Psoas muscle (tissue), 8 donors: ENCODE results near the gene C7orf25. TPM values are rescaled to one million over a fixed set of nuclear protein-coding genes. Genes with fewer than 3 reads are reported as not detected.
"Not testable (repeated sequence)": the region's sequence is repeated elsewhere in the genome, so short reads cannot be mapped to it uniquely, and the experiment has no call there.

ENCODE experiments used
- ATAC-seq, 4 donors: fragments of 200-7000 bp; cut with Tn5 transposase; one replicate each; pipeline ENCODE4 v1.9.1; 2020; ENCODE audit warnings: moderate library complexity in 3 of 4, mild to moderate bottlenecking in 2 of 4
- DNase-seq, 2 donors: peaks; one replicate each; pipeline ENCODE4 v3.0.0-alpha.2; 2020
- H3K27ac ChIP-seq: fragments of 200-600 bp; one replicate; pipeline ENCODE4 v1.8.0; 2022
- H3K27me3 ChIP-seq, 3 donors: fragments of 200-600 bp in 1 of 3; one replicate each; pipeline versions ENCODE4 v1.6.1 to v1.8.0; 2013 to 2022; ENCODE audit warnings: low read length in 2 of 3, mild to moderate bottlenecking in 2 of 3, moderate library complexity in 1 of 3; ENCODE audit not compliant: insufficient read depth in 3 of 3
- H3K36me3 ChIP-seq, 2 donors: fragments of 200-600 bp in 1 of 2; one replicate each; pipeline versions ENCODE4 v1.6.1 to v1.8.0; 2013 to 2022; ENCODE audit warnings: low read depth in 1 of 2, mild to moderate bottlenecking in 1 of 2, moderate library complexity in 1 of 2; ENCODE audit not compliant: insufficient read depth in 1 of 2
- H3K4me1 ChIP-seq: fragments of 200-600 bp; one replicate; pipeline ENCODE4 v1.8.0; 2022
- H3K4me3 ChIP-seq: fragments of 200-600 bp; one replicate; pipeline ENCODE4 v1.8.0; 2022; ENCODE audit warnings: mild to moderate bottlenecking
- H3K9me3 ChIP-seq: fragments of 200-600 bp; one replicate; pipeline ENCODE4 v1.8.0; 2022
- CTCF ChIP-seq: fragments of 200-600 bp; IDR thresholded peaks from one replicate; pipeline ENCODE4 v1.8.0; 2022; ENCODE audit warnings: antibody characterized with exemption
- WGBS, 3 donors: extraction: QIAGEN DNeasy Blood & Tissue Kit; methylation state at CpG; one replicate each; pipeline versions ENCODE4 v1.1.6 to v1.1.7; 2013; 5-methylcytosine and 5-hydroxymethylcytosine counted together
- intact Hi-C, 2 donors: fragments of 100-400 bp; cut with DNase I; formaldehyde crosslinking; loops; one replicate each; pipeline versions ENCODE4 v1.11.0 to v1.14.2; 2022
- polyA plus RNA-seq, 3 donors: library from polyadenylated mRNA; stranded (reverse); fragments of 200-250 nt; gene quantifications; one replicate each; pipeline ENCODE4 v1.2.3, GENCODE V29; 2013
- total RNA-seq, 4 donors: library from RNA; stranded (reverse); fragmentation: NEBNext Ultra II Directional in 2 of 4; extraction: Animal tissue kit (Norgen Biotek cat#: 25700) in 2 of 4; gene quantifications; one replicate each; pipeline versions ENCODE4 v1.2.1 to v1.2.4, GENCODE V29; 2021 to 2023
- donor health status: healthy with polysubstance abuse.
- donor health status: DM: no; HTN: no; CAD: no; lungs with moderate emphysema.
- donor health status: Bipolar disorder and iron deficiency.
- donor health status: healthy.
- donor health status: DM: yes; HTN: yes; CAD: no.
- donor health status: DM: no; HTN: no; CAD: no.
- donor health status: DM: no; HTN: no; CAD: no.
- donor health status: DM: yes; HTN: yes; CAD: no.

C7orf25 gene
- total and polyA plus RNA-seq, 7 donors, result 1.3 to 5.6 (median 2.4) TPM

- ATAC-seq, result no peak
- intact Hi-C loops, result loop anchor here in 1 of 2 donors (10.0 kb wide), 1 partner anchor 128 kb away; no protein-coding TSS in a partner anchor
- Histone ChIP-seq H3K4me3 (peak overlapping the region; percentile 73), H3K27ac (no peak overlapping the region), H3K27me3 (no peaks in the 10 kb centered on the region), H3K36me3 (no peaks in the 10 kb centered on the region), H3K4me1 (peaks cover 9% of the 10 kb centered on the region), H3K9me3 (no peaks in the 10 kb centered on the region)
- no peak for TF ChIP-seq CTCF
- no peak for DNase-seq
Measured at GRCh38 chr7:42886893-42887505, 24.9 kb downstream of the C7orf25 start.

- Histone ChIP-seq H3K9me3 (no peaks in the 10 kb centered on the region), H3K27me3 (no peaks in the 10 kb centered on the region), H3K4me3 (no peak overlapping the region), H3K36me3 (no peaks in the 10 kb centered on the region), H3K4me1 (peaks cover 9% of the 10 kb centered on the region), H3K27ac (no peak overlapping the region)
- intact Hi-C loops, result loop anchor here in 1 of 2 donors (10.0 kb wide), 1 partner anchor 129 kb away; no protein-coding TSS in a partner anchor
- DNase-seq, result no peak
- 77 to 88% (median 78%) methylated on average over 2 of the region's 2 CpGs for WGBS, 3 donors
- no peak for TF ChIP-seq CTCF
- ATAC-seq, result no peak
Measured at GRCh38 chr7:42886129-42886528, 25.7 kb downstream of the C7orf25 start.

DNA sequence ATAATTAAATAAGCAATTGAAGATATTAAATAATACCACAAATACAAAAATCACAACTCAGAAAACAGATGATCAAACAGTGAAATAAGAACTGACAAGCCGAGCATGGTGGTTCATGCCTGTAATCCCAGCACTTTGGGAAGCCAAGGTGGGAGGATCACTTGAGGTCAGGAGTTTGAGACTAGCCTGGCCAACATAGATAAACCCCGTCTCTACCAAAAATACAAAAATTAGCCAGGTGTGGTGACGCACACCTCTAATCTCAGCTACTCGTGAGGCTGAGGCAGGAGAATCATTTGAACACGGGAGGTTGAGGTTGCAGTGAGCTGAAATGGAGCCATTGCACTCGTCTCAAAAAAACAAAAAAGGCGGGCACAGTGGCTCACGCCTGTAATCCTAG is 26.7 kb downstream of the C7orf25 start:
- WGBS, 3 donors, result 95 to 98% (median 96%) methylated on average over 8 of the region's 8 CpGs
- not testable (repeated sequence) for ATAC-seq
- intact Hi-C loops, result loop anchor here in 1 of 2 donors (10.0 kb wide), 1 partner anchor 130 kb away; no protein-coding TSS in a partner anchor

DNA sequence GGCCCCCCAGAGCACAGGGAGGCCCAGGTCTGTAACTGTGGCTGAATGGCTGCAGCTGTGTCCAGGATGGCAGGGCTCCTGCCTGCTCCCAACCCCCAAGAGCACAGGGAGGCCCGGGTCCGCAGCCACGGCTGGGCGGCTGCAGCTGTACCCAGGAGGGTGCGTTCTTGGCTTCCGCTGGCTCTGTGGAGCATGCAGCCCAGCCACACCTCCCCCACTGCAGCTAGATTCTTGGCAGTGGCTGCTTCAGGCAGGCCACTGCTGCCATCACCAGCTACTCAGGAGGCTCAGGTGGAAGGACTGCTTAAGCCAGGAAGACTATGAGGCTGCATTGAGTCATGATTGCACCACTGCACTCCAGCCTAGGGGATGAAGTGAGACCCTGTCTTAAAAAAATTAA is 27.9 kb downstream of the C7orf25 start:
- peak in 1 of 4 donors; percentile 62 for ATAC-seq
- intact Hi-C loops, result loop anchor here in 1 of 2 donors (10.0 kb wide), 1 partner anchor 131 kb away; no protein-coding TSS in a partner anchor
- H3K27ac ChIP-seq, result no peak overlapping the region
- WGBS, 3 donors, result 58 to 76% (median 62%) methylated on average over 6 of the region's 6 CpGs
- H3K4me3 ChIP-seq, result no peak overlapping the region
- H3K27me3 ChIP-seq, result no peaks in the 10 kb centered on the region
- peaks cover 9% of the 10 kb centered on the region for H3K4me1 ChIP-seq
- no peaks in the 10 kb centered on the region for H3K36me3 ChIP-seq
- H3K9me3 ChIP-seq, result no peaks in the 10 kb centered on the region
- no peak for TF ChIP-seq CTCF
- no peak for DNase-seq

More for the DNA sequence above, 26.7 kb downstream of the C7orf25 start:
- H3K27me3 ChIP-seq, H3K36me3 ChIP-seq, DNase-seq, H3K4me3 ChIP-seq, H3K27ac ChIP-seq, H3K9me3 ChIP-seq, H3K4me1 ChIP-seq: not testable (repeated sequence)

DNA sequence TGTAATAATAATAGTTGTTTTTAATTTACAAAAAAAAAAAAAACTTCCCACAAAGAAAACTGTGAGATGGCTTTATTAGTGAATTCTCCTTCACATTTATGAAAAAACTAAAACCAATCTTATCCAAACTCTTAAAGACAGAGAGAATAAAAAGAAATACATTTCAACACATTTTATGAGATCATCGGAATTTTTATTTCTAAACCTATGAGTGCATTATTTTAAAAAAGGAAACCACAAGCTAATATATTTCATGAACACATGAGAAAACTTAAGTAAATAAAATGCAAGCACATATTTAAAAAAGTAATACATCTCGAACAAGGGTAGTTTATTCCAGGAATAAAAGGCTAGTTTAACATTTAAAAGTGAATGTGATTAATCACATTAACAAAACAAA is 31.5 kb downstream of the C7orf25 start:
- intact Hi-C loops, result loop anchor here in 1 of 2 donors (10.0 kb wide), 1 partner anchor 134 kb away; no protein-coding TSS in a partner anchor
- Histone ChIP-seq H3K36me3 (no peaks in the 10 kb centered on the region), H3K27ac (no peak overlapping the region), H3K4me1 (no peaks in the 10 kb centered on the region), H3K9me3 (no peaks in the 10 kb centered on the region), H3K4me3 (no peak overlapping the region), H3K27me3 (no peaks in the 10 kb centered on the region)
- no peak for TF ChIP-seq CTCF
- ATAC-seq (no peak), DNase-seq (no peak)
- 91 to 94% (median 93%) methylated on average over 2 of the region's 2 CpGs for WGBS, 3 donors
